H1 (cell line): Measurements from ENCODE around the gene PRSS12. TPM values are rescaled to one million over a fixed set of nuclear protein-coding genes. Genes with fewer than 3 reads are reported as not detected.

Experiments used
- CTCF ChIA-PET: fragments of 300-600 bp; sonication (Branson Sonifier 250); formaldehyde crosslinking; loops from one replicate; lab custom pipeline; 2021; ENCODE audit not compliant: partially characterized antibody; lab: Charles Lee
- POLR2A ChIA-PET: fragments of 300-600 bp; sonication (Branson Sonifier 250); formaldehyde crosslinking; loops from one replicate; lab custom pipeline; 2021; ENCODE audit warnings: inconsistent platforms; ENCODE audit not compliant: partially characterized antibody; lab: Charles Lee
- DNase-seq, 2 experiments: peaks; one replicate each; pipeline versions ENCODE4 v3.0.0 to v3.0.0-alpha.2; 2010 to 2022; ENCODE audit warnings: low spot score in 2 of 2, low read depth in 1 of 2, mixed read lengths in 1 of 2
- FAIRE-seq: peaks from 2 replicates; lab custom pipeline; 2011; peaks lifted over from hg19 to GRCh38; lab: Jason Lieb, UNC
- H2AFZ ChIP-seq: 2 replicates; pipeline ENCODE4 v1.8.1; 2012; ENCODE audit warnings: low read length, inconsistent platforms
- H2AK5ac ChIP-seq: 2 replicates; pipeline ENCODE4 v1.6.1; 2013; ENCODE audit warnings: low read depth, low read length
- H2BK120ac ChIP-seq: replicated peaks from 2 replicates; pipeline ENCODE3; 2013; ENCODE audit warnings: low read depth, low read length, inconsistent platforms
- H2BK12ac ChIP-seq: 2 replicates; pipeline ENCODE4 v1.6.1; 2013; ENCODE audit warnings: low read depth, low read length
- H2BK15ac ChIP-seq: 2 replicates; pipeline ENCODE4 v1.6.1; 2013; ENCODE audit warnings: low read length
- H2BK20ac ChIP-seq: 2 replicates; pipeline ENCODE4 v1.6.1; 2013; ENCODE audit warnings: low read length
- H2BK5ac ChIP-seq: 2 replicates; pipeline ENCODE4 v1.6.1; 2013; ENCODE audit warnings: low read depth, low read length
- H3K14ac ChIP-seq: 2 replicates; pipeline ENCODE4 v1.6.1; 2013; ENCODE audit warnings: inconsistent platforms; ENCODE audit not compliant: insufficient read length
- H3K18ac ChIP-seq: 2 replicates; pipeline ENCODE4 v1.6.1; 2013; ENCODE audit warnings: low read length; ENCODE audit errors: extremely low read depth
- H3K23ac ChIP-seq: 2 replicates; pipeline ENCODE4 v1.6.1; 2013; ENCODE audit warnings: inconsistent platforms; ENCODE audit not compliant: insufficient read length
- H3K23me2 ChIP-seq: 2 replicates; pipeline ENCODE4 v1.6.1; 2013; ENCODE audit warnings: low read depth, low read length
- H3K27ac ChIP-seq: 2 replicates; pipeline ENCODE4 v1.6.1; 2011; ENCODE audit warnings: low read depth, low read length, inconsistent platforms
- H3K27me3 ChIP-seq, 4 experiments: replicated peaks in 1 of 4; 1 replicate in 1 of 4; 2 replicates in 3 of 4; pipeline versions ENCODE4 v1.6.1 to v1.8.1; 2011 to 2013; ENCODE audit warnings: low read length in 3 of 4, mild to moderate bottlenecking in 3 of 4, inconsistent platforms in 2 of 4, mixed read lengths in 2 of 4, moderate library complexity in 1 of 4; ENCODE audit not compliant: control insufficient read depth in 3 of 4, insufficient read depth in 3 of 4; ENCODE audit errors: extremely low read depth in 1 of 4
- H3K36me3 ChIP-seq, 4 experiments: 2 replicates each; pipeline versions ENCODE4 v1.6.1 to v1.8.1; 2011 to 2013; ENCODE audit warnings: mild to moderate bottlenecking in 4 of 4, low read length in 3 of 4, moderate library complexity in 2 of 4, control low read depth in 1 of 4, inconsistent platforms in 1 of 4; ENCODE audit not compliant: insufficient read depth in 4 of 4, control insufficient read depth in 2 of 4
- H3K4ac ChIP-seq: replicated peaks from 2 replicates; pipeline ENCODE3; 2013; ENCODE audit warnings: low read length, low read depth, mixed read lengths, inconsistent platforms; ENCODE audit not compliant: insufficient read length
- H3K4me1 ChIP-seq, 4 experiments: replicated peaks in 1 of 4; 1 replicate in 1 of 4; 2 replicates in 3 of 4; pipeline versions ENCODE4 v1.6.1 to v1.8.1; 2011 to 2013; ENCODE audit warnings: low read length in 3 of 4, inconsistent platforms in 2 of 4, mixed read lengths in 1 of 4; ENCODE audit not compliant: insufficient read depth in 4 of 4, control insufficient read depth in 3 of 4
- H3K4me2 ChIP-seq, 2 experiments: 2 replicates each; pipeline versions ENCODE4 v1.6.1 to v1.8.1; 2011 to 2013; ENCODE audit warnings: low read depth in 2 of 2, low read length in 2 of 2, control low read depth in 1 of 2, inconsistent platforms in 1 of 2, mild to moderate bottlenecking in 1 of 2; ENCODE audit not compliant: insufficient read depth in 1 of 2
- H3K4me3 ChIP-seq, 4 experiments: fragments of 200-600, 300-600 bp in 1 of 4; sonication (generic), shearing (Covaris generic), sonication (Bioruptor Twin) in 1 of 4; 2 replicates each; pipeline versions ENCODE4 v1.5.1 to v1.8.1; 2011 to 2016; ENCODE audit warnings: low read length in 4 of 4, low read depth in 3 of 4, control low read depth in 2 of 4, inconsistent platforms in 2 of 4, mild to moderate bottlenecking in 2 of 4, mixed read lengths in 1 of 4, moderate library complexity in 1 of 4; ENCODE audit not compliant: insufficient read depth in 2 of 4; ENCODE audit errors: extremely low read depth in 1 of 4
- H3K56ac ChIP-seq: replicated peaks from 2 replicates; pipeline ENCODE3; 2013; ENCODE audit warnings: low read depth, mild to moderate bottlenecking, mixed read lengths, low read length, inconsistent platforms; ENCODE audit not compliant: insufficient read length
- H3K79me1 ChIP-seq: 2 replicates; pipeline ENCODE4 v1.6.1; 2013; ENCODE audit warnings: low read depth, low read length, control low read depth
- H3K79me2 ChIP-seq, 2 experiments: 2 replicates each; pipeline versions ENCODE4 v1.6.1 to v1.8.1; 2012 to 2013; ENCODE audit warnings: low read length in 2 of 2, mild to moderate bottlenecking in 2 of 2, inconsistent platforms in 1 of 2; ENCODE audit not compliant: insufficient read depth in 2 of 2, control insufficient read depth in 1 of 2
- H3K9ac ChIP-seq, 4 experiments: replicated peaks in 1 of 4; 1 replicate in 1 of 4; 2 replicates in 3 of 4; pipeline versions ENCODE4 v1.6.1 to v1.8.1; 2011 to 2013; ENCODE audit warnings: low read depth in 3 of 4, low read length in 3 of 4, control low read depth in 2 of 4, mild to moderate bottlenecking in 2 of 4, moderate library complexity in 2 of 4, inconsistent platforms in 1 of 4; ENCODE audit errors: extremely low read depth in 1 of 4
- H3K9me3 ChIP-seq, 2 experiments: 2 replicates each; pipeline versions ENCODE4 v1.6.1 to v1.8.1; 2012 to 2013; ENCODE audit warnings: mild to moderate bottlenecking in 2 of 2, moderate library complexity in 2 of 2, control low read depth in 1 of 2, inconsistent platforms in 1 of 2, low read depth in 1 of 2, low read length in 1 of 2, mixed read lengths in 1 of 2; ENCODE audit not compliant: insufficient read depth in 2 of 2
- H4K20me1 ChIP-seq, 2 experiments: replicated peaks in 1 of 2; 2 replicates each; pipeline versions ENCODE3 to v1.8.1; 2011 to 2013; ENCODE audit warnings: inconsistent platforms in 2 of 2, low read length in 2 of 2, mild to moderate bottlenecking in 1 of 2; ENCODE audit not compliant: insufficient read depth in 2 of 2, control insufficient read depth in 1 of 2
- H4K5ac ChIP-seq: 2 replicates; pipeline ENCODE4 v1.6.1; 2013; ENCODE audit warnings: low read length, low read depth, mixed read lengths, inconsistent platforms; ENCODE audit not compliant: insufficient read length
- H4K8ac ChIP-seq: 2 replicates; pipeline ENCODE4 v1.8.0; 2013; ENCODE audit warnings: mild to moderate bottlenecking, moderate library complexity, low read length, inconsistent platforms; ENCODE audit not compliant: insufficient read depth; ENCODE audit errors: extremely low read depth
- H4K91ac ChIP-seq: replicated peaks from 2 replicates; pipeline ENCODE3; 2013; ENCODE audit warnings: low read length, mixed read lengths, inconsistent platforms; ENCODE audit not compliant: insufficient read length
- BACH1 ChIP-seq: IDR thresholded peaks from 2 replicates; pipeline ENCODE4 v1.6.1; 2012; ENCODE audit warnings: low read length, improper control_type of control experiment
- CBX5 ChIP-seq: fragments of 300-800, 300-1000 bp; sonication (generic); IDR thresholded peaks from 2 replicates; pipeline ENCODE4 v1.7.1; 2016; ENCODE audit warnings: antibody characterized with exemption, low read length, low read depth
- CREB1 ChIP-seq: IDR thresholded peaks from 2 replicates; pipeline ENCODE4 v1.6.1; 2012; ENCODE audit warnings: inconsistent platforms
- HDAC6 ChIP-seq: IDR thresholded peaks from one replicate; pipeline ENCODE4 v1.7.1; 2012; ENCODE audit warnings: low read depth, mild to moderate bottlenecking, inconsistent platforms, low read length, moderate library complexity
- PHF8 ChIP-seq: fragments of 200-600 bp; sonication (generic); conservative IDR thresholded peaks from 2 replicates; pipeline ENCODE4 v1.7.1; 2012; ENCODE audit warnings: low read depth, mild to moderate bottlenecking, inconsistent platforms, low read length, moderate library complexity
- POLR2A ChIP-seq, 2 experiments: IDR thresholded peaks; 1 replicate in 1 of 2; 2 replicates in 1 of 2; pipeline ENCODE4 v1.6.1; 2011; ENCODE audit warnings: low read depth in 2 of 2, low read length in 2 of 2, mild to moderate bottlenecking in 2 of 2; ENCODE audit errors: control extremely low read depth in 1 of 2
- ZNF274 ChIP-seq: IDR thresholded peaks from 2 replicates; pipeline ENCODE4 v1.7.0; 2012; ENCODE audit warnings: low read length, borderline replicate concordance; ENCODE audit errors: extremely low read depth
- polyA plus RNA-seq, 7 experiments: library from polyadenylated mRNA; depleted of rRNA in 3 of 7; stranded (reverse) in 5 of 7; unstranded in 2 of 7; fragments of >200 nt in 5 of 7; fragments of 200-250 nt in 2 of 7; gene quantifications; 1 replicate in 5 of 7; 2 replicates in 1 of 7; 4 replicates in 1 of 7; pipeline versions ENCODE4 v1.2.1 to v1.2.3, GENCODE V29; 2011 to 2013; ENCODE audit warnings: missing spikeins in 2 of 7, mixed read lengths in 2 of 7
- total RNA-seq: library from RNA; stranded (reverse); fragmentation: NEBNext Ultra II Directional; extraction: Animal tissue kit (Norgen Biotek cat#: 25700); gene quantifications from 2 replicates; pipeline ENCODE4 v1.2.1, GENCODE V29; 2021
- TF ChIP-seq, protein P1 (sequence below), 3 experiments: IDR thresholded peaks; 1 replicate in 2 of 3; 2 replicates in 1 of 3; pipeline versions ENCODE4 v1.5.1 to v1.6.1; 2011; ENCODE audit warnings: low read length in 3 of 3, mild to moderate bottlenecking in 3 of 3, inconsistent platforms in 2 of 3, low read depth in 1 of 3, moderate library complexity in 1 of 3; ENCODE audit not compliant: insufficient read depth in 1 of 3; ENCODE audit errors: control extremely low read depth in 1 of 3

Gene PRSS12
- total and polyA plus RNA-seq, 2 of the 8 experiments (the other 6 are each of a cell fraction or from before 2014, with no cell fraction given), result 2.6 to 9.3 TPM

GRCh38 chr4:118361192-118361591, 8.4 kb upstream of the PRSS12 start:
- no peak for FAIRE-seq
- H3K18ac ChIP-seq, result no peak overlapping the region
- H4K8ac ChIP-seq, result no peak overlapping the region

More at GRCh38 chr4:118361192-118361591, 8.4 kb upstream of the PRSS12 start:
- Histone ChIP-seq H2BK12ac (no peak overlapping the region), H2AFZ (no peak overlapping the region), H3K4me3 (no peak overlapping the region), H3K14ac (no peak overlapping the region), H4K91ac (no peak overlapping the region), H3K9me3 (no peaks in the 10 kb centered on the region), H4K20me1 (no peaks in the 10 kb centered on the region), H3K4me2 (no peak overlapping the region), H3K27me3 (no peaks in the 10 kb centered on the region), H2BK120ac (no peak overlapping the region), H2BK20ac (no peak overlapping the region), H3K36me3 (no peaks in the 10 kb centered on the region), H3K79me2 (no peaks in the 10 kb centered on the region), H4K5ac (no peak overlapping the region), H3K23ac (no peak overlapping the region), H2BK5ac (no peak overlapping the region), H3K9ac (no peak overlapping the region), H2BK15ac (no peak overlapping the region), H3K4me1 (no peaks in the 10 kb centered on the region), H3K4ac (no peak overlapping the region), H3K56ac (no peak overlapping the region), H3K27ac (no peak overlapping the region), H2AK5ac (no peak overlapping the region), H3K79me1 (no peaks in the 10 kb centered on the region), H3K23me2 (no peaks in the 10 kb centered on the region)
- ChIA-PET POLR2A (no interaction called here), CTCF (interaction anchor here (3.8 kb wide), 1 partner anchor 8 kb away, joined by 21 read pairs; the partner anchor contains the start of gene PRSS12)
- DNase-seq, result no peak
- no peak for TF ChIP-seq BACH1
- TF ChIP-seq CREB1, result no peak
- no peak for TF ChIP-seq POLR2A (IDR thresholded peaks at IDR 0.05; ENCODE audit: control extremely low read depth in 1 of 2, low read depth in 2 of 2, low read length in 2 of 2)
- TF ChIP-seq PHF8, result no peak
- TF ChIP-seq, protein P1, sequence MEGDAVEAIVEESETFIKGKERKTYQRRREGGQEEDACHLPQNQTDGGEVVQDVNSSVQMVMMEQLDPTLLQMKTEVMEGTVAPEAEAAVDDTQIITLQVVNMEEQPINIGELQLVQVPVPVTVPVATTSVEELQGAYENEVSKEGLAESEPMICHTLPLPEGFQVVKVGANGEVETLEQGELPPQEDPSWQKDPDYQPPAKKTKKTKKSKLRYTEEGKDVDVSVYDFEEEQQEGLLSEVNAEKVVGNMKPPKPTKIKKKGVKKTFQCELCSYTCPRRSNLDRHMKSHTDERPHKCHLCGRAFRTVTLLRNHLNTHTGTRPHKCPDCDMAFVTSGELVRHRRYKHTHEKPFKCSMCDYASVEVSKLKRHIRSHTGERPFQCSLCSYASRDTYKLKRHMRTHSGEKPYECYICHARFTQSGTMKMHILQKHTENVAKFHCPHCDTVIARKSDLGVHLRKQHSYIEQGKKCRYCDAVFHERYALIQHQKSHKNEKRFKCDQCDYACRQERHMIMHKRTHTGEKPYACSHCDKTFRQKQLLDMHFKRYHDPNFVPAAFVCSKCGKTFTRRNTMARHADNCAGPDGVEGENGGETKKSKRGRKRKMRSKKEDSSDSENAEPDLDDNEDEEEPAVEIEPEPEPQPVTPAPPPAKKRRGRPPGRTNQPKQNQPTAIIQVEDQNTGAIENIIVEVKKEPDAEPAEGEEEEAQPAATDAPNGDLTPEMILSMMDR (IDR thresholded peaks at IDR 0.05; ENCODE audit: control extremely low read depth in 1 of 3, insufficient read depth in 1 of 3, low read depth in 1 of 3, low read length in 3 of 3), result no peak
- TF ChIP-seq CBX5, result no peak
- no peak for TF ChIP-seq HDAC6
- no peak for TF ChIP-seq ZNF274
